ENCODE measurements around the gene COL1A1.

COL1A1 gene

GRCh38 chr17:50139185-50139783, 62.1 kb downstream of the COL1A1 start:
- DNase-seq: no peak

- no peak for DNase-seq
These were observed 64.4 kb downstream of the COL1A1 start for GRCh38 chr17:50137042-50137441.

DNA sequence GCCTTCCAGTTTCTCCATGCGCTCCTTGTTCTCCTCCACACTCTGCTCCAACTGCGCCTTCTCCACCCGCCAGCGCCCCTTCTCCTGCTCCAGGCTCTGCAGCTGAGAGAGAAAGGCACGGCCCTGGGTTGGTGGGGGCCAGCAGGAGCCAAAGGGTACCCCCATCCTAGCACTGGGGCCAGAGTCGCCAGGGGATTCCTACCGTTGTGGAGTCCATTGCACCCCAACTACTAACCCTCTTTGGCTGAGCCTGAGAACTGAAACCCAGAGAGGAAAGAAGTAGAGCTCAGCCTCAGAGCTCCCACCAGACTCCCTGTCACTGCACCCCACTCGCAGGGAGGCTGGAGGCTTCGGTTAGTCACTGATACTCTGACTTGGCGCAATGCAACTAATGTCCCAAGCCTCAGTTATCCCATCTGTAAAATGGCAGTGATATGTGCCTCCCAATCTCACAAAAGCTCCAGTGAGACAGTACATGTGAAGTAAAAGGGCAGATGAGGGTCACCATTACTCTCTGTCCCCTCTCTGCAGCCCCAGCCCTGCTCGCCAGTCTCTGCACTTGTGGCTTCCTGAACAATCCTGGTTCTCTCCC, 65.2 kb downstream of the COL1A1 start:
- no peak for DNase-seq

DNA sequence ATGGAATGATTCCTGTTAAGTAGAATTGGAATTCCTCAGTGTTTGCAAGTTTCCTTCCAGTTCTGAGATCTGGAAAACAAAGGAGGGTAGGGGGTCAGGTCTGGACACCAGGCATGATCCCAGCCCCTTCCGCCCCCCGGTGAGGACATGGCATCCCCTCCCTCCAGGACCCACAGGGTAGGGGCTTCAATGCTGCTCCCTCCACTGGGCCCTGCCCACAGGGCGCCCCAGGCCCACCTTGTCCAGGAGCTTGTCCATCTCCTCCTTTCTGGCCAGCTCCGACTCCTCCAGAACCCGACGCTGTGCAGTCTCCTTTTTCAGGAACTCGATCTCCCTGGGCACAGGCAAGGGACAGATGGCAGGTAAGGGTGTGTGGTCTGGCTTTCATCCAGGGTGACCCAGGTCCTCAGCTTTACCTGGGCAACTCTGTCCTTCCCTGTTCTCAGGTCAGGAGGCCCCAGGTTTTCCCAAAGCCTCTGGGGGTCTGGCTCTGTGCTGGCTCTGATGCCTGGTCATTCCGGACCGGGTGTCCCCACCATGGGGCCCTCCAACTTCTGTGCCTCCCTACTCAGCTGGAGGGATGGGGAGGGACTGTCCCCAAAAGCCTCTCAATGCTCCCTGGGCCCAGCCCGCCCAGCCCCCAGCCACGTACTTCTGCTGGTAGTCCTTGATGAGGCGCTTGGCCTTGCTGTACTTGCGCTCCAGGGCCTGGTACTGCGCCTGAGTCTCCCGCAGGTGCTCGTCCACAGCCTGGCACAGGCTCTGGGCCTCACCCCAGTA, 65.9 kb downstream of the COL1A1 start:
- no peak for DNase-seq

- DNase-seq: no peak
These were observed 67.0 kb downstream of the COL1A1 start for GRCh38 chr17:50134206-50135110.

GRCh38 chr17:50133769-50134099, 67.7 kb downstream of the COL1A1 start:
- DNase-seq: no peak

All from activated gamma-delta T cell treated with Interleukin-2 at 50 U/mL for 16 hours (primary cell).